ENCODE data around the gene TMEM234.

- TF ChIP-seq, protein P1, sequence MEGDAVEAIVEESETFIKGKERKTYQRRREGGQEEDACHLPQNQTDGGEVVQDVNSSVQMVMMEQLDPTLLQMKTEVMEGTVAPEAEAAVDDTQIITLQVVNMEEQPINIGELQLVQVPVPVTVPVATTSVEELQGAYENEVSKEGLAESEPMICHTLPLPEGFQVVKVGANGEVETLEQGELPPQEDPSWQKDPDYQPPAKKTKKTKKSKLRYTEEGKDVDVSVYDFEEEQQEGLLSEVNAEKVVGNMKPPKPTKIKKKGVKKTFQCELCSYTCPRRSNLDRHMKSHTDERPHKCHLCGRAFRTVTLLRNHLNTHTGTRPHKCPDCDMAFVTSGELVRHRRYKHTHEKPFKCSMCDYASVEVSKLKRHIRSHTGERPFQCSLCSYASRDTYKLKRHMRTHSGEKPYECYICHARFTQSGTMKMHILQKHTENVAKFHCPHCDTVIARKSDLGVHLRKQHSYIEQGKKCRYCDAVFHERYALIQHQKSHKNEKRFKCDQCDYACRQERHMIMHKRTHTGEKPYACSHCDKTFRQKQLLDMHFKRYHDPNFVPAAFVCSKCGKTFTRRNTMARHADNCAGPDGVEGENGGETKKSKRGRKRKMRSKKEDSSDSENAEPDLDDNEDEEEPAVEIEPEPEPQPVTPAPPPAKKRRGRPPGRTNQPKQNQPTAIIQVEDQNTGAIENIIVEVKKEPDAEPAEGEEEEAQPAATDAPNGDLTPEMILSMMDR (IDR thresholded peaks at IDR 0.05) = no peak
- no peak for TF ChIP-seq CHD2 (IDR thresholded peaks at IDR 0.05; ENCODE audit: low read length, partially characterized antibody)
- no peak for TF ChIP-seq CHD4 (IDR thresholded peaks at IDR 0.05; ENCODE audit: borderline replicate concordance)
- no peak for TF ChIP-seq RCOR1 (IDR thresholded peaks at IDR 0.05; ENCODE audit: low read depth, low read length)
- no peak for TF ChIP-seq ZSCAN20 (CRISPR knock-in tag; IDR thresholded peaks at IDR 0.05)
- TF ChIP-seq BHLHE40 (IDR thresholded peaks at IDR 0.05; ENCODE audit: low read depth, low read length) = no peak
- no peak for TF ChIP-seq JUN (IDR thresholded peaks at IDR 0.05)
Measured at GRCh38 chr1:32201011-32201855, 20.9 kb downstream of the TMEM234 start.

All from A549 (cell line).